ENCODE data around the gene CNTN1. TPM values are rescaled to one million over a fixed set of nuclear protein-coding genes. Genes with fewer than 3 reads are reported as not detected.

The CNTN1 gene
- total RNA-seq, 1 experiment from 2014 or later: 3.0 TPM

DNA sequence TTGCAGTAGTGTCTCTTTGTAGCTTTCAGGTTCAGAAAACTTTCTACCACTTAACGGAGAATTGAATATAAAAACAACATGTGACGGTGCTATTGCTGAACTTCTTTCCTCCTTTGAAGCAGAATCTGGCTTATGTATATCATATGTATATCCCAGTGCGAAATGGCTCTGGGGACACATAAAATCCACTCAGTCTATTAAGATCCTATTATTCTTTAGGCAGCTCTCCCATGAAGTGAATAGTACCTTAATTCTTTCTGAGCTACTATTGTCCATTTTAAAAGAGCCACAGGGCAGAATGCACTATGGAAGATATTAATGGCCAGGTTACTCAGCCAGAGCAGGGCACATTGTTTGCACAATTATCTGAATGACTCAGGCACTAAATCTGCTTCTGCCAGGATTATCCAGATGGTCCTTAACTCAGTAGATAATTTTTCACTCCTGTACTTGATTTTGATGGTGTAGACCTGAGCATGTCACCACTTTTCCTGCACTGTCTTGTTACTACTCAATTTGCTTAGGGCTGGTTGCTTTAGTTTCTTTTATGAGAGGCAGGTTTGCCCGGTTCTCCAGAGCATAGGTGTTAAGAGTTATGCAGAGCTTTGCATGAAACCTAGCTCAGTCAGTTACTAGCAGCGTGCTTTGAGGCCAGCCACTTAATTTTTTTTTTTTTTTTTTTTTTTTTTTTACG is 5.5 kb downstream of the CNTN1 start:
- Histone ChIP-seq H3K4me1 (ENCODE audit: control insufficient read depth in 1 of 2, insufficient read depth in 2 of 2, low read length in 2 of 2) (no peaks in the 10 kb centered on the region), H3K9me2 (ENCODE audit: insufficient read depth) (no peaks in the 10 kb centered on the region), H3K27ac (ENCODE audit: low read depth, low read length) (no peak overlapping the region), H3K36me3 (ENCODE audit: control insufficient read depth in 1 of 2, insufficient read depth in 2 of 2, low read length in 2 of 2) (no peaks in the 10 kb centered on the region), H3K4me3 (replicated peaks in 1 of 2; ENCODE audit: low read depth in 1 of 2, low read length in 2 of 2) (no peak overlapping the region), H3K27me3 (ENCODE audit: insufficient read depth, low read length) (no peaks in the 10 kb centered on the region), H3K79me2 (ENCODE audit: insufficient read depth, low read length) (no peaks in the 10 kb centered on the region), H2AFZ (ENCODE audit: low read depth, low read length, poor library complexity, severe bottlenecking) (no peak overlapping the region), H4K20me1 (ENCODE audit: insufficient read depth) (no peaks in the 10 kb centered on the region), H3K4me2 (ENCODE audit: low read length) (no peak overlapping the region), H3K9ac (ENCODE audit: low read length) (no peak overlapping the region), H3K9me3 (ENCODE audit: control insufficient read depth in 1 of 2, insufficient read depth in 1 of 2, low read depth in 1 of 2, low read length in 2 of 2) (no peaks in the 10 kb centered on the region)
- DNase-seq (ENCODE audit: low read depth, low spot score) (no peak), ATAC-seq (no peak)
- no TSS peak for BruUV-seq (replicated peaks)
- ChIA-PET CTCF (no interaction called here), POLR2A (no interaction called here), RAD21 (ENCODE audit: low non-redundant PET in 1 of 2, low total read pairs in 2 of 2, uncharacterized antibody in 2 of 2, unreplicated experiment in 2 of 2) (interaction anchor here in 1 of 2 experiments (0.6 kb wide), 1 partner anchor 165 kb away, joined by 3 read pairs; no protein-coding TSS in a partner anchor)
- no peak for TF ChIP-seq SRF (IDR thresholded peaks at IDR 0.05; ENCODE audit: low read depth)
- TF ChIP-seq SIN3A (IDR thresholded peaks at IDR 0.05; ENCODE audit: low read depth): no peak
- TF ChIP-seq ZNF274 (IDR thresholded peaks at IDR 0.05; ENCODE audit: low read depth, low read length): no peak
- no peak for TF ChIP-seq JUND (IDR thresholded peaks at IDR 0.05)
- TF ChIP-seq ZFX (IDR thresholded peaks at IDR 0.05): no peak
- no peak for TF ChIP-seq ATF3 (IDR thresholded peaks at IDR 0.05)
- TF ChIP-seq POLR2A (IDR thresholded peaks at IDR 0.05; ENCODE audit: borderline replicate concordance, extremely low read depth, insufficient read depth, insufficient read length): no peak
- TF ChIP-seq TCF7L2 (IDR thresholded peaks at IDR 0.05; ENCODE audit: borderline replicate concordance, extremely low read depth, insufficient read depth, insufficient read length): no peak
- no peak for TF ChIP-seq RAD21 (IDR thresholded peaks at IDR 0.05; ENCODE audit: low read depth)
- TF ChIP-seq POLR2AphosphoS5 (IDR thresholded peaks at IDR 0.05; ENCODE audit: low read depth, low read length): no peak
- no peak for TF ChIP-seq CBX3 (IDR thresholded peaks at IDR 0.05; ENCODE audit: low read depth)
- TF ChIP-seq, protein P1, sequence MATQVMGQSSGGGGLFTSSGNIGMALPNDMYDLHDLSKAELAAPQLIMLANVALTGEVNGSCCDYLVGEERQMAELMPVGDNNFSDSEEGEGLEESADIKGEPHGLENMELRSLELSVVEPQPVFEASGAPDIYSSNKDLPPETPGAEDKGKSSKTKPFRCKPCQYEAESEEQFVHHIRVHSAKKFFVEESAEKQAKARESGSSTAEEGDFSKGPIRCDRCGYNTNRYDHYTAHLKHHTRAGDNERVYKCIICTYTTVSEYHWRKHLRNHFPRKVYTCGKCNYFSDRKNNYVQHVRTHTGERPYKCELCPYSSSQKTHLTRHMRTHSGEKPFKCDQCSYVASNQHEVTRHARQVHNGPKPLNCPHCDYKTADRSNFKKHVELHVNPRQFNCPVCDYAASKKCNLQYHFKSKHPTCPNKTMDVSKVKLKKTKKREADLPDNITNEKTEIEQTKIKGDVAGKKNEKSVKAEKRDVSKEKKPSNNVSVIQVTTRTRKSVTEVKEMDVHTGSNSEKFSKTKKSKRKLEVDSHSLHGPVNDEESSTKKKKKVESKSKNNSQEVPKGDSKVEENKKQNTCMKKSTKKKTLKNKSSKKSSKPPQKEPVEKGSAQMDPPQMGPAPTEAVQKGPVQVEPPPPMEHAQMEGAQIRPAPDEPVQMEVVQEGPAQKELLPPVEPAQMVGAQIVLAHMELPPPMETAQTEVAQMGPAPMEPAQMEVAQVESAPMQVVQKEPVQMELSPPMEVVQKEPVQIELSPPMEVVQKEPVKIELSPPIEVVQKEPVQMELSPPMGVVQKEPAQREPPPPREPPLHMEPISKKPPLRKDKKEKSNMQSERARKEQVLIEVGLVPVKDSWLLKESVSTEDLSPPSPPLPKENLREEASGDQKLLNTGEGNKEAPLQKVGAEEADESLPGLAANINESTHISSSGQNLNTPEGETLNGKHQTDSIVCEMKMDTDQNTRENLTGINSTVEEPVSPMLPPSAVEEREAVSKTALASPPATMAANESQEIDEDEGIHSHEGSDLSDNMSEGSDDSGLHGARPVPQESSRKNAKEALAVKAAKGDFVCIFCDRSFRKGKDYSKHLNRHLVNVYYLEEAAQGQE (IDR thresholded peaks at IDR 0.05; ENCODE audit: low read depth): no peak
- TF ChIP-seq, protein P2, sequence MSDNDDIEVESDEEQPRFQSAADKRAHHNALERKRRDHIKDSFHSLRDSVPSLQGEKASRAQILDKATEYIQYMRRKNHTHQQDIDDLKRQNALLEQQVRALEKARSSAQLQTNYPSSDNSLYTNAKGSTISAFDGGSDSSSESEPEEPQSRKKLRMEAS (IDR thresholded peaks at IDR 0.05): no peak
- TF ChIP-seq FOSL1 (IDR thresholded peaks at IDR 0.05; ENCODE audit: low read depth): no peak
- no peak for TF ChIP-seq ELF1 (IDR thresholded peaks at IDR 0.05; ENCODE audit: borderline replicate concordance, low read depth)
- no peak for TF ChIP-seq EZH2 (IDR thresholded peaks at IDR 0.05)
- TF ChIP-seq SP1 (IDR thresholded peaks at IDR 0.05; ENCODE audit: low read depth): no peak
- TF ChIP-seq YY1 (IDR thresholded peaks at IDR 0.05; ENCODE audit: extremely low read depth, insufficient replicate concordance, low read depth, low read length): no peak
- TF ChIP-seq CEBPB (IDR thresholded peaks at IDR 0.05; ENCODE audit: low read depth): no peak
- TF ChIP-seq CTCF (IDR thresholded peaks at IDR 0.05 in 2 of 3, conservative IDR thresholded peaks at IDR 0.05 in 1 of 3; ENCODE audit: borderline replicate concordance in 1 of 3, insufficient read depth in 1 of 3, low read depth in 2 of 3, low read length in 2 of 3): no peak
- intact Hi-C loops (cut with micrococcal nuclease): no loop called here

Measured in HCT116 (cell line).